Neuron (in vitro differentiated cells): ENCODE results near the gene SETD2.
"Not testable (repeated sequence)": the region's sequence is repeated elsewhere in the genome, so short reads cannot be mapped to it uniquely, and the experiment has no call there.

Experiments
- H2AFZ ChIP-seq: one replicate; pipeline ENCODE4 v1.6.1; 2013; ENCODE audit warnings: low read depth, mild to moderate bottlenecking, inconsistent platforms, low read length, moderate library complexity
- H3K27me3 ChIP-seq: one replicate; pipeline ENCODE4 v1.6.1; 2013; ENCODE audit warnings: low read length; ENCODE audit not compliant: insufficient read depth
- H3K36me3 ChIP-seq: one replicate; pipeline ENCODE4 v1.6.1; 2013; ENCODE audit warnings: low read length; ENCODE audit not compliant: insufficient read depth
- H3K4me1 ChIP-seq: one replicate; pipeline ENCODE4 v1.6.1; 2013; ENCODE audit warnings: low read length; ENCODE audit not compliant: insufficient read depth
- H3K4me3 ChIP-seq: 2 replicates; pipeline ENCODE4 v1.5.1; 2013; ENCODE audit warnings: mild to moderate bottlenecking, low read length, moderate library complexity
- H3K9me3 ChIP-seq: one replicate; pipeline ENCODE4 v1.6.1; 2013; ENCODE audit warnings: low read length

Gene SETD2

DNA sequence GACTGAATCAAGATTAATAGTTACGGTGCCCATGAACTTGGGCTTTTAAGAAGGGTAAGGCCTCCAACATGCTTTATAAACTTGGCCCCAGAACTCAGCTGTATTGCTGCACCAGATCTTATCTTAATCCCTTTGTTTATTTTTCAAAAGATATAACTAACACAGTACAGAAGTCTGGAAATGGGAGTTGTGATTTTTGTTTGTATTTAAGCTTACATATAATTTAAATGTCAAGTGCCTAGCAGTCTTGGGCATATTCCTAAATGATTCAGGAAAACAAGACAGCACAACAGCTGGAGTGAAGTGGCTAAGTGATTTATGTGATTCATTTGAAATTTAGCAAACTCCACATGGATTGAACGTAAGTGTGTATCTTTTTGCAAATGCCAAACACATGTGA, 128.3 kb downstream of the SETD2 start:
- H2AFZ ChIP-seq = no peak overlapping the region
- H3K27me3 ChIP-seq = no peaks in the 10 kb centered on the region
- no peak overlapping the region for H3K4me3 ChIP-seq
- peaks cover 48% of the 10 kb centered on the region for H3K36me3 ChIP-seq
- H3K9me3 ChIP-seq = peaks cover 5% of the 10 kb centered on the region
- no peaks in the 10 kb centered on the region for H3K4me1 ChIP-seq

DNA sequence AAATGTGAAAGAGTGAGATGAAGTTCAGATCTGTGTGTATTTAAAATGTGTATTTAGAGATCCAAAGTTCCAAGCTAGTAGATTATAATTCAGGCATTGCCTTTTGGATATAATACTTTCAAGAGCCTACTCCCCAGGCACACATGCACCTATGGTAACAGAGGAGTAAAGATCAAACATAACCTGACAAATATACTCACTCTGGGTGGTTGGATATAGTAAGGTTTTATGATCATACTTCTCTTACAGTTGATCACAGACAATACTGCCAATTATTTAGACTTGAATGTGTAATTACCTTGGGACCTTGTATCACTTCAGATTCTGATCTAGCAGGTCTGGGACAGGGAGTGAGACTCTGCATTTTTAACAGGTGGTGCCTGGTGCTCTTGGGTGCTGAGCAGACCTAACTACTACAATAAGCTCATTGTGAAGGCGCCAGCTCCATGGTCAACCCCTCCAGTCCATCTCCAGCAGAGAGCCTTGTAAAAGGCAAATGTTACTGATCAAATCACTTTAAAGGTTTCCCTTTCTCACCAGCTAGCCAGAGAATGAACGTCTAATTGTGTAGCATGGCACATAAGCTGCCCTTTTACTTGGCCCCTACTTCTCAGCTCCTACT, 128.9 kb downstream of the SETD2 start:
- H3K9me3 ChIP-seq = peaks cover 5% of the 10 kb centered on the region
- no peak overlapping the region for H3K4me3 ChIP-seq
- H3K27me3 ChIP-seq = no peaks in the 10 kb centered on the region
- H3K4me1 ChIP-seq = no peaks in the 10 kb centered on the region
- H2AFZ ChIP-seq = no peak overlapping the region
- peaks cover 43% of the 10 kb centered on the region for H3K36me3 ChIP-seq

DNA sequence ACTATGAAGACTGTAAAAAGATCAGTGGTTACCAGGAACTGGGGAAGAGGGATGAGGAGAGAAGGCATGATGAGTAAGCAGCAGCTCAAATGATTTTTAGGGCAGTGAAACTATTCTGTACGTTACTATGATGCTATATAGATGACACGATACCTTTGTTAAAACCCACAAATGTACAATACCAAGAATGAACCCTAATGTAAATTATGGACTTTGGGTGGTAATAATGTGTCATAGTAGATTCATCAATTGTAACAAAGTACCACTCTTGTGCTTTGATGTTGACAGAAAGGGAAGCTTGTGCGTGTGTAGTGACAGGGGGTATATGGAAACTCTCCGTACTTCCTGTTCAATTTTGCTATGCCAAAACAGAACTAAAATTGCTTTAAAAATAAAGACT, 132.9 kb downstream of the SETD2 start:
- not testable (repeated sequence) for H2AFZ ChIP-seq, H3K9me3 ChIP-seq, H3K27me3 ChIP-seq, H3K4me1 ChIP-seq, H3K4me3 ChIP-seq
- H3K36me3 ChIP-seq = peaks cover 32% of the 10 kb centered on the region

DNA sequence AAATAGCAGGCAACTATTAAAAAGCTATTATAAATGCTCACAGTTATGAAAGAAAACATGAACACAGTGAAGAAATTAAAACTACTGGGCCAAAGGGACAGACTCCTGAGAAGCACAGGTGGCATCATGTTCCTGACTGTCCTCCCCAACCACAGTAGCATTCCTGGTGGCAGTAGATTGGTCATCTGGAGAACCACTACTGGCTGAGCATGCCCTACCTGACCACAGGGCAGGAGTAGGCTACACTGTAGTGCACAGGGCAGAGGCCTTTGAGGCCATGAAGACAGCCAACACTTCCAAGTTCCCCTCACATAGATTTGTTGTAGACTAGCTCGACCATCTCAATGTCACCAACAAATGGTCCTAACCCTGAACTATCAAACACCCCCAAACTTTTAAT, 135.2 kb downstream of the SETD2 start:
- Histone ChIP-seq H3K27me3 (no peaks in the 10 kb centered on the region), H3K4me1 (no peaks in the 10 kb centered on the region), H3K4me3 (no peak overlapping the region), H3K9me3 (no peaks in the 10 kb centered on the region), H2AFZ (no peak overlapping the region), H3K36me3 (peaks cover 18% of the 10 kb centered on the region)

DNA sequence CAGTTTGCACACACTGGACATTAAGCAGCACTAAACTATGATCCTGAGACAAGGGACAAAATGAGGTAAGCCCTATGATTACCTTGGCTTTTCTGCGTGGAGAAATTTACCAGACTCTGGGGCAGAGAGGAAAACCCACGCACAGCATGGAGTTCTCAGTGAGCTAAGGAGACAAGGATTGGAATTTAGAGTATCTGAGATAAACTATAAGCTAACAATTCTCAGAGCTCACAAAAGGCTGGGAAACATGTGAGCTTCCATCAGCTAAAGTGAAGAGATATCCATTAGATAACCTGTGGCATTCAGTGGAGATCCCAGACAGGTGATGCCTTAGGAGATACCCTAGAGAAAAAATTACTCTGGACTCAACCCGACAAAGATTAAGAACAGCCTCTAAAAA, 135.8 kb downstream of the SETD2 start:
- Histone ChIP-seq H3K9me3 (no peaks in the 10 kb centered on the region), H3K27me3 (no peaks in the 10 kb centered on the region), H2AFZ (no peak overlapping the region), H3K4me1 (no peaks in the 10 kb centered on the region), H3K4me3 (no peak overlapping the region), H3K36me3 (peaks cover 18% of the 10 kb centered on the region)

DNA sequence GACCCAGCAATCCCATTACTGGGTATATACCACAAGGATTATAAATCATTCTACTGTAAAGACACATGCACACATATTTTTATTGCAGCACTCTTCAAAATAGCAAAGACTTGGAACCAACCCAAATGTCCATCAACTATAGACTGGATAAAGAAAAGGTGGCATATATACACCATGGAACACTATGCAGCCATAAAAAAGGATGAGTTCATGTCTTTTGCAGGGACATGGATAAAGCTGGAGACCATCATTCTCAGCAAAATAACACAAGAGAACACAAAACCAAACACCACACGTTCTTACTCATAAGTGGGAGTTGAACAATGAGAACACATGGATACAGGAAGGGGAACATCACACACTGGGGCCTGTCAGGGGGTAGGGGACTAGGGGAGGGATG, 137.5 kb downstream of the SETD2 start:
- H3K27me3 ChIP-seq, H3K4me3 ChIP-seq, H2AFZ ChIP-seq: not testable (repeated sequence)

DNA sequence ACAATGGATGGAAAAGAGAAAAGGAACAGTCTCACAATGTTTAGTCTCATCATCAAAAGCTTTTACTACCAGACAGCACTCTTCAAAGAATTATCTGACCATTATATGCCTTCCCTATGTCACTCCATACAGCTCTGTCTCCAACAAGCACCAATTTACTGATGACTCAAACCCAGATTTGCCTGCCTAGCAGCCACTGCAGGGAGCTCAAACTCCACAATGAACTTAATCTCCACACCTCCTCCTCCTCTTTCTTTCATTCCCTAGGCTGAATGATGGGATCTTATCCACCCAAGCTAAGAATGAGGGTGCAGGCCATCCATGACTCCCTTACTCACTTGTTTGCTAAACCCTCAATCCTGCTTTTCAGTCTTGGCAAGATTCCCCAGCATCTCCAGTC, 139.0 kb downstream of the SETD2 start:
- peaks cover 17% of the 10 kb centered on the region for H3K36me3 ChIP-seq
- H3K27me3 ChIP-seq = no peaks in the 10 kb centered on the region
- no peaks in the 10 kb centered on the region for H3K9me3 ChIP-seq
- H3K4me1 ChIP-seq = no peaks in the 10 kb centered on the region
- H3K4me3 ChIP-seq = no peak overlapping the region
- H2AFZ ChIP-seq = no peak overlapping the region

More for the DNA sequence above, 137.5 kb downstream of the SETD2 start:
- H3K36me3 ChIP-seq = peaks cover 18% of the 10 kb centered on the region
- not testable (repeated sequence) for H3K4me1 ChIP-seq, H3K9me3 ChIP-seq

DNA sequence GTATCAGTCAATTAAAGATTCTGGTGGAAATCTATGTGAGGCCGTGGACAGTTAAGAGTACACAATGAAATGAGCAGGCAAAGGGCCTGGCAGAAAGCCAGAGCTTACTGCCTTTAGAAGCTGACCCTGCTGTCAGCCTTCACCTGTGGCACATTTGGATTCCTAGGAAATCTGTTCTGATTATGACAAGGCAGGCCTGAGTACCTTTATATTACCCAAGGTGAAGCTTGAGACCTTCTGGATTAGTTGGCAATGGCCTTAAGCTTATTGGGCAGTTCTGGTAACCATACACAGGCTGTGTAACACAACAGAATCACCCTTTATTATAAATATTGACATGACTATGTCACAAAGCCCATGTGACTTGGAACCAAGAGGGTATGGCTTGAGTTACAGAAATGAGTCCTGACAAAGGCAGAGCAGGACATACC, 141.3 kb downstream of the SETD2 start:
- H3K27me3 ChIP-seq = no peaks in the 10 kb centered on the region
- no peaks in the 10 kb centered on the region for H3K9me3 ChIP-seq
- H3K36me3 ChIP-seq = peaks cover 29% of the 10 kb centered on the region
- H2AFZ ChIP-seq = no peak overlapping the region
- no peaks in the 10 kb centered on the region for H3K4me1 ChIP-seq
- H3K4me3 ChIP-seq = no peak overlapping the region

DNA sequence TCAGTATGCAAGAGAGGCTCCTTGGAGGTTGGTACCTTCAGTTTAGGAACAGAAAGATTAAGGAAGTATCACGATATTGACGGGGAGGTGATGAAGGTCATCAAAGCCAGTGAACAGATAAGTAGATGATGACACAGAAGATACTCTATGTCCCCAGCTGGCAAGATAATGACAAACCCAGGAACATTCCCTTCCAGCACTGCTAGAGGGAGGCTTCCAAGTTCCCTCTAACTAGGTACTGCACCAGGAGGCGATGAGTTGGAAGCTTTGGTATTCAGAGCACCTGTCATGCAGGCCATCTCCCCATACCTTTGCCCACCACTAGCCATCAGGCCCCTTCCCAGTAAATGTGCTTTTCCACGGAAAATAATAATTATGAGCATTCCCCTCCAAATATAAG, 143.6 kb downstream of the SETD2 start:
- H3K4me1 ChIP-seq = no peaks in the 10 kb centered on the region

DNA sequence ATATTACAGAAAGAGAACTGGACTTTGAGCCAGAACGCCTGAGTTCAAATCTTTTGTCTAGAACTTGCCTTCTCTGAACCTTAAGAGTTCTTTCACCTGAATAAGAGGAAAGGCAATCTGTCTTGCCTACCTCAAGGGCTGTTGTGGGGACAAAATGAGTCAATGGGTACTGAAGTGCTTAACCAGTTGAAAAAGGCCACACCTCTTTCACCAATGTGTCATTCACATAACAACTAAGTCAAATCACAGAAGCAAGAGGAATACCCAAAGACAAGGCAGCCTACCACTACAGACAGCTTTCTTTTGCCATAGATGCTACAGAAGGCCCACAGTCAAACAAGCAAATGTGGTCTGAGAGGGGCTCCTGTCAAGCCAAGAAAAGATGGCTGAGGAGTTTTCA, 144.7 kb downstream of the SETD2 start:
- H3K4me3 ChIP-seq = no peak overlapping the region
- peaks cover 50% of the 10 kb centered on the region for H3K36me3 ChIP-seq
- no peaks in the 10 kb centered on the region for H3K27me3 ChIP-seq
- no peak overlapping the region for H2AFZ ChIP-seq
- no peaks in the 10 kb centered on the region for H3K4me1 ChIP-seq
- no peaks in the 10 kb centered on the region for H3K9me3 ChIP-seq

More for the DNA sequence above, 143.6 kb downstream of the SETD2 start:
- H3K9me3 ChIP-seq = no peaks in the 10 kb centered on the region
- H2AFZ ChIP-seq = no peak overlapping the region
- no peak overlapping the region for H3K4me3 ChIP-seq
- no peaks in the 10 kb centered on the region for H3K27me3 ChIP-seq
- peaks cover 45% of the 10 kb centered on the region for H3K36me3 ChIP-seq

DNA sequence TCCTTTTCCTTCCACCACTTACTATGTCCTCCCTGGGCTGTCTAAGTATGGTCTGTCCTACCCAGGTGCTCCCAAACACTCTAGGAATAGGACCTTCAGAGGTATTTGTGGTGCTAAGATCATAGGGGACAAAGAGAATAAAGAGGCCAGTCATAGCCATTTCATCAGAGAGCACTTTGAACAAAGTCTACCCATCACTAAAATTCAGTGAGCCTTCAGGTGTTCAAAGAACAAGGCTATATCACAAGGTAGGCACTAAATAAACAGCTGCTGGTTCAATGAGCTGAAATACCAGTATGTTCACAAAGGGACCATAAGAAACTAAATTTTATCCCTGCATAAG, 145.7 kb downstream of the SETD2 start:
- Histone ChIP-seq H3K27me3 (no peaks in the 10 kb centered on the region), H3K36me3 (peaks cover 52% of the 10 kb centered on the region), H3K4me1 (no peaks in the 10 kb centered on the region), H3K9me3 (no peaks in the 10 kb centered on the region), H3K4me3 (no peak overlapping the region), H2AFZ (no peak overlapping the region)

DNA sequence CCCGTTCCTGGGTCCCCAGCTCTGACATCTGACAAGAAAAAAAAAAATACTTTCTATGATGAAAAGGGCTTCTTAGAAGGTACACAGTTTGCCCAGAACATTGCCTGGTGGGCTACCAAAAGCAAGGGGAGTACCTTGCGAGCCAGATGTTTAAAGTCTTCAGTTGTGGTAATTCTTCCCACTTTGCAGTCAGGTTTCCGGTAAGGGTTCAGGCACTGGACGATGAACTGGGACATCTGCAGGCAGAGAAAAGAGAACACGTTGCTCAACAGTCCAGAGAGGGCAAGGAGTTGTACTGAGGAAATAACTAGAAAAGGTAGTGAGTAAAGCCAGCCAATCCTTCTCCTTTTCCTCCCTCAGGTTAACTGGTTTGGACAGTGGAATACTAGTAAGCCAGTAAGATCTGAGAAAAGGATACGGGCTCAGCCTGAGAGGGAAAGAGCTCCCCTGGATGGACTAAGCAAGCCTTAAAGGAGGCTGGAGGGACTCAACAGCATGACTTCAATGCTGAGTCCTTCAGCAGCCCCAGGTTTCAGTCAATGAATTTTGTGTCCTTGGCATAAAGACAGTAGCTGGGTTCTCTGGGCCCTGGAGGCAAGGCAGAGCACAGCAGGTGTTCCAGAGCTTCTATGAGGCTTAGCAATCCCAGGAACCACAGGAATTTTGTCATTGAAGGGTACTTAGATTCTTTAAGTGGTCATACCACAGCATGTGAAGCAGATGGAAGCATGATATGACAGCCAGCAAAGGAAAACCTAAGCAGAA, 146.2 kb downstream of the SETD2 start:
- Histone ChIP-seq H3K9me3 (no peaks in the 10 kb centered on the region), H3K4me1 (no peaks in the 10 kb centered on the region), H3K27me3 (no peaks in the 10 kb centered on the region), H2AFZ (no peak overlapping the region), H3K36me3 (peaks cover 52% of the 10 kb centered on the region), H3K4me3 (no peak overlapping the region)

DNA sequence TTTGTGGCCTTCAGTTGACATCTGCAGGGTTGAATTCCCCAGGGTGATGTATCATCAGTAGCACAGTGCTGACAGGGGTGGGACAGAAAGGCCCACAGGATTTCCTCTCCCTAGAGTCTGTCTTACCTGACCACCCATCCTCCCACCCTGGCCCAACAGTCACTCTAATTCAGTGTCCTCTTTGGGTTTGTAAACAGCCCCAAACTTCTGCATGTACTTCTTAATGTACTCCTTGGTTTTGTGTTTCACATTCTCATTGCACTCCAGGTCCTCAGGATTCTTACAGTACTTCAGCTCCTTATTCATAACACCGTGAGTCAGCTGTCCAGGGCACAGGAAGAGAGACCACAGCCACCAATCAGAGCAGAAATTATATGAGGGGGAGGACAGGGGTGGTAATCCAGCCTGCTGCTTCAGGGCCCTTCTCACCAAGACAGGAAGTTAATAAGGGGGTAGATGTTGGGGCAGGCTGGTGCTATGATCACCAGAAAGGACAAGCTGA, 146.9 kb downstream of the SETD2 start:
- Histone ChIP-seq H2AFZ (no peak overlapping the region), H3K27me3 (no peaks in the 10 kb centered on the region), H3K36me3 (peaks cover 56% of the 10 kb centered on the region), H3K4me3 (no peak overlapping the region), H3K4me1 (no peaks in the 10 kb centered on the region), H3K9me3 (no peaks in the 10 kb centered on the region)
